HG02943 (cell line): ENCODE data around the gene RAD51B.

ENCODE experiments used
- ATAC-seq: cut with Tn5 transposase; IDR thresholded peaks from one replicate; pipeline ENCODE4 v1.9.1; 2021; ENCODE audit warnings: mild to moderate bottlenecking, low read depth, moderate library complexity; ENCODE audit not compliant: unreplicated experiment

Gene RAD51B

GRCh38 chr14:68625366-68626090 lies 805.9 kb downstream of the RAD51B start:
- ATAC-seq = no peak

- no peak for ATAC-seq
Observed at GRCh38 chr14:68626386-68626785, 806.8 kb downstream of the RAD51B start.

DNA sequence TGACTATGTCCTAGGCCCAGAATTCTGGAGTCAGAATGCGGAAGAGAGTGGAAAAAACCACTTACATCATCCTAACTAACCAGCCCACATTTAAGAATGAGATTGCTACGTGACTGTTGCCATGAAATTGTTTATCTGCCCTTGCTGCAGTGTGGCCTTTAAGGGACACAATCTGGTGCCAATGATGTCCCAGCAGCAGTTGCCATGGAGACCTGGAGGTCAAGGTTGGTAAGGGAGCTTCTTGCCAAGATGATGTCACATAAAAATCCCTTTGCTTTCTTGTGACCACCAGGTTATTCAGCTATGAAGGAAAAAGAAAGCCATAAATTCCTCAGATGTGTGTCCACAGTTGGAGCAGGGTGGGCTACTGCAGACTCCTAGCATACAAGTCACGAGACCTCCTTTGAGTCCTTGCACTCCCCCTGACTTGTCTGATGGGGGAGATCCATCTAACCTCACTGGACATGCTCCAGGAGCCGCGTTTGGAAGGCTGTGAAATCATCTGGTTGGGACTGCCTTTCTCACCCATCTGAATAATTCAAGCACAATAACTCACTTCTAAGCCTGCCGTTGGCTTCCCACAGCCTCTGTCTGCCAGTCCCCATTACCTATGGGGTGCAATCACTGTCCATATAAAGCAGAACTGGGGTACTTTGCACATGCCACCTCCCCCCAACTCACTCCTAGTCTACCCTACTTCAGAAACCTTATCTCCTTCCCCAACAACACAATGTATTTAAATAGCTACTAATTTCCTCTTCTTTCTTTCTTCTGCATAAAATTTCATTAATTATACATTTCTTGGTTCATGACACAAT lies 807.7 kb downstream of the RAD51B start:
- ATAC-seq = no peak

DNA sequence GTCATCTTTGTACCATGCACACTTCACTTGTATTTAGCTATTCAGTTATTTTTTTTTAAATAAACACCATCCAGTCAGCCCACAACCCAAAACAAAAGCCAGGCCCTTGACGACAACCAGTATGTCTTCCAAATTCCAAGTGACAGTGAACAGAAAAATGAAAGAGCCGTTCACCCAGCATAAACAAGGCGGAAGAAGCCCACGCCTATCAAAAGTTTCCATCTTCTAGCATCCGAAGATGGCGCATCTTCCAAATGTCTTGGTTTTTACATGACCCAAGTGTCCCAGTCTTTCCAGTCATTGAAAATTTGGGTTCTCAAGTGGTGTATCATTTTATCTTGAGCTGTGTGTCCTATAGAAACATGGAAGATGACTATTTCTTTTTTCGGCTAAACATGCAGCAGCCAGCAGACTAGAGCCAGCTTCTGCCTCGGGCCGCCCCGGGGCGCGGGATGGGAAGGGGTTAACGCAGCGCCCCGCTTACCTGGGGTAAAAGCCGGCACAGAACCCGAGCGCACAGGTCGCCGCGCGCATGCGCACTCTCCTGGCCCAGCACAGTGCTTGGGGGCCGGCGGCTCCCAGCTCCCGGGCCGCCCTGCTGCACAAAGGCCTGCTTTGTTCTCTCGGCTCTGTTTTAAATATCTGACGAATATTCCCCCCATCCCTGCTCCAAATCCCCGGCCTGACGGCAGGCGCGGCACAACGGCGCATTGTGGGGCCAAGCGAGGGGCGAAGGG lies 808.5 kb downstream of the RAD51B start:
- no peak for ATAC-seq

GRCh38 chr14:68628605-68629310 lies 809.2 kb downstream of the RAD51B start:
- no peak for ATAC-seq

DNA sequence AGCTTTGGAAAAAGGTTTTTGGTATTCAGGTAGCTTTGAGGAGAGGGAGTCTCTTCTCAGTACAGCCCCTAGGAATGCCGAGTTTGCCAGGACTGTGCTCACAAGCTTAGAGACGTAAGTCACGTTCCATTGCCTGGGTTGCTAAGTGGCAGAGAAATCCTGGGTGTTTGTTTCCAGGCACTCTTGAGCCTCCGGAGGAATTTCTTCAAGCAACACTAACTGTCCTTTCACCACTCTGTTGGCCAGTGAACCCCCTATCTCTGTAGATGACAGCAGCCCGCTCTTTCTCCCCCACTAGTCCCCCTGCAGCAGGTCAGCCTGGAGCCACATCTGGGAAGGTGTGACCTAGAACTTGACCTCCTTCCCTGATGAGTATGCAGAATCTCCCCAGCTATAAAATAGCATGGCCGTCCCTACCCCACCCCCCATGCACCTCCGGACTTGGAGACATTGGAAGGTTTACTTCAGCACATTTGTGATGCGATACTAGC lies 810.5 kb downstream of the RAD51B start:
- ATAC-seq = no peak

- no peak for ATAC-seq
Observed at GRCh38 chr14:68630611-68631393, 811.2 kb downstream of the RAD51B start.

DNA sequence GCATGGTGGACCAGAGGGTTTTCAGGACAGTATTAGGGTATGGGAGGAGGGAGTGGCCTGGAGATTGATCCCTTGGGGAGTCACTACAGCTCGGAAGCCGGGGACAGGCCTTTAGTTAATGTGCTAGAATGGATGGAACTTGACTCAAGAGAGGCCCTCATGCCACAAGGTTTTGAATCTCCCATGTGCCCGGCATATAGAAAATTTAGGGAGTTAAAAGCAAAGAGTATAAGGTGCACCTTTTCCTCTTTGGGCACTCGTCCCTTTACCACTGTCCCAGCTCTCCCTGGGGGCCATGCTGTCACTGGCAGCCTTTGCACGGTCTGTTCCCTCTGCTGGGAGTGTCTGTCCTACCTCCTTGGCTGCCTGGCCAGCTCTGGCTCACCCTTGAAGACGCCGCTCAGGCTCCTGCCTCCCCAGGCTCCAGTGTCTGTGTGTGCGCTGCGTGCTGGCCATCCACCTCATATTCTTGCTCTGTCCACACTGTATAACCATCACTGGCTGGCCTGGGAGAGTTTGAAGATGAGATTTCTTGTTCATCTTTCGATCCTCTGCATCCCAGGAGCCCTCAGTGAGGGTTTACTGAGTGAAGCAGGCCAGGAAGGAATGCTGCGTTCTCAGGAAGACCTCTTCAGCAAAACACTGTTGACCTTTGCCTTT lies 811.9 kb downstream of the RAD51B start:
- no peak for ATAC-seq

DNA sequence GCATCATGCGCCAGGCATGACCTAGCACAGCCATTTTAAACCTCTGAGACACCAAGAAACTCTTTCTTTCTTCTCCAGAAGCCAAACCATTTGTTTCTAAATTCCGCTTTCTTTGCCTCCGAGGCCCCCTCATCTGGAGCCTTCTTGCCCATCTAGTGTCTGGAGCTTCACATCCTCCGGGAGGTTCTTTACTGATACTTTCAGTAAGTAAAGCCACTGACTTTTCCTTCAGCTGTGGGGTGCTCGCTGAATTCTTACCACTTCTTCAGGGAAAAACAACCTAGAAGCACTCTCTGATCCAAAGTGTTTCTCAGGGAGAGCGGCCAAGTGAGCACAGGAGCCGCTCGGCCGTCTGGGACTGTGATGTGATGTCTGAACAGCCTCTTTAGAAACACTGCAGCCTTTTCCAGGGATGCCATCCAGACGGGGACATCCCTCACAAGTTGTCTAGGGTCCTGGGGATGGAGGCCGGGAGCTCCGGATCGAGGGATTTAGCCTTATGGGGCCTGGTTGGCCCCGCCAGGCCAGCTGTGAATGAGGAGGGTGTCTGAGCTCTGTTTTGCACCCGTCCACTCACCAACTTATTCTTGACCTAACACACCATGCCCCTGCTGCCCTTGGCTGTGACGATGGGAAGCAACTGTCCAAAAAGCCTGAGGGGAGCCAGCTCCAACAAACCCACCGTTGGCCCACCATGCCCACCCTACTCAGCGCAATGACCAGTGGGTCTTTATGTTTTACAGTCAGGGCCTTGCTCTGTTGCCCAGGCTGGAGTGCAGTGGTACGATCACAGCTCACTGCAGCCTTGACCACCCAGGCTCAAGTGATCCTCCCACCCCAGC lies 812.7 kb downstream of the RAD51B start:
- ATAC-seq = no peak

DNA sequence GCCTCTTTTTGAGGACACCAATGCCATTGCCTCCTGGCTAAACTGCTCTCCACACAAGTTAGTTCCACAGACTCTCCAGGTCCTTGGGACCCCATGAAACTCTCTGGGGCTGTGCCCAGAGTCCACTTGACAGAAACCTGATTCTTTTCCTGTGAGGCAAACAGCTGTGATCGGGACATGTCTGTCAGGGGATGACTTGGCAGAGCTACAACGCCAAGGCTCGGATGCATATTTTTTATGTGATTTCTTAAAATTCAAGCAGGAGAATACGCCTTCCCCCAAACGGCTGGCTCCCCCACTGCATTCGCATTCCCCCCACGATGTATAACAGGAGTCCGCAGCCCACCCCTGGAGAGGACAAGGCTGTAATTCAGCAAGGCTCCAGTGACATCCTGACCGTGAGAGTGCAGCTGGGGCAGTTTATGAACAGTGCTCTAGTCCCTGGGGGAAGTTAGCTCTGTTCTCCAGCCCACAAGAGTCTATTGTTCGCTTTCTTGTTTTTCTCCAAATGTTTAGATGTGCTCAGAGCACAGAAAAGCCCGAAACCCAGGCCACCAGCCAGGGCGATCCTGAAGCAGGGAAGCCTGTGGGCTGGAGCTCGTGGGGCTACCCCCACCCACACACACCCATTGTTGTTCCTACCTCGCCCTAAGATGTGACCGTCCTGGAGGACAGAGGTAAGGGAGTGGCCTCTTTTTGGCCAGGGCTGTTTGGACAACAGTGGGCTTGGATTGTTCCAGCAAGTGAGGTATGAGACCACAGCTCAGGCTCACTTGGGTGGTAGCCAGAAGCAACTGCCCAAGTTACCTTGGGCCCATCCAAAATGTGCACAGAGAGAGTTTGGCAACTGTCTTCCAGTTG lies 813.8 kb downstream of the RAD51B start:
- ATAC-seq = no peak

DNA sequence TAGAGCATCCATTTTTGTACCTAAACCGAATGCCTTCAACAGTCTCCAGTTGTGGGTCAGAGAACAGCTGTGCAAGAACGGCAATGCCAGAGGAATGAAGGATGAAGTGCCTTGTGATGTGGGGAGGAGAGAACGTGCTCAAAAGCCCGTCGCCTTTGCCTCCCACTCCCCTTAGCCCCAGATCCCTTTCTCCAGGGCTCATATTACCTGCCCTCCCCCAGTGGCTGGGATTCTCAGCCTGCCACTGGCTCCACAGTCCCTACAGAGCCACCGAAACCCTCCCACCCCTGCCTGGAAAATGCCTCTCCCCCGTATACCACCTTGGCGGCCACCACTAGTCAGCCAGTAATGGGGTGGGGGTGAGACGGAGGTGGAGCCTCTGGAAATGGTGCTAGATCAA lies 814.8 kb downstream of the RAD51B start:
- ATAC-seq = no peak

DNA sequence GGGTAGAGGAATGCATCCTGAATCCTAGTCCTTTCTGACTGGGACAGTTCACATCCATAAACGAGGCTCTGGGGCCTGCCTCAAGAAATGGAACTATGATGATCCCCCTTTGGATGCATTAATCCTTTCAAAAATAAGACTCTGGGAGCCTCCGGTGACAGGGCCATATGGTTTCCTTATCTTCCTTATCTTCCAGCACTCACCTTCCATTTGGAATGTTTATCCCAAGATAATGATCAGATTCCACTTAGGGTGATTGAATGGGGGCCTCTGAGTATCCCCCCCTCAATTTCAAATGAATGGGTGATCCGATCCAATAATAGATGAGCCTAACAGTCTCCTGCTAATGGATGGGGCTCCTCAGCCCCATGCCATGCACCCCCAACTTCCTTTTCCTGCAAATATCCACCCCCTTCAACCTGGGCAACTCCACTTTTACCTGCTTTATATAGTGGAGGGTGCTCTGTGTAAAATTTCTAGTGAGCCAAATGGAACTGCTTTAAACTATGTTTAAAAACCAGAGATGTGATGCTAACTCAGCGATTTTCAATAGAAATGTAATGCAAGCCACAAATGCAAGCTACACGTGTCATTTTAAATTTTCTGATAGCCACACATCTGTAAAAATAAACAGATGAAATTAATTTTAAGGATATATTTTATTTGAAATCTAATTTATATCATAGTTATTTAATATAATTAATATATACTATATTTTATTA lies 815.5 kb downstream of the RAD51B start:
- no peak for ATAC-seq

- ATAC-seq = no peak
Observed at GRCh38 chr14:68636597-68636996, 817.0 kb downstream of the RAD51B start.

DNA sequence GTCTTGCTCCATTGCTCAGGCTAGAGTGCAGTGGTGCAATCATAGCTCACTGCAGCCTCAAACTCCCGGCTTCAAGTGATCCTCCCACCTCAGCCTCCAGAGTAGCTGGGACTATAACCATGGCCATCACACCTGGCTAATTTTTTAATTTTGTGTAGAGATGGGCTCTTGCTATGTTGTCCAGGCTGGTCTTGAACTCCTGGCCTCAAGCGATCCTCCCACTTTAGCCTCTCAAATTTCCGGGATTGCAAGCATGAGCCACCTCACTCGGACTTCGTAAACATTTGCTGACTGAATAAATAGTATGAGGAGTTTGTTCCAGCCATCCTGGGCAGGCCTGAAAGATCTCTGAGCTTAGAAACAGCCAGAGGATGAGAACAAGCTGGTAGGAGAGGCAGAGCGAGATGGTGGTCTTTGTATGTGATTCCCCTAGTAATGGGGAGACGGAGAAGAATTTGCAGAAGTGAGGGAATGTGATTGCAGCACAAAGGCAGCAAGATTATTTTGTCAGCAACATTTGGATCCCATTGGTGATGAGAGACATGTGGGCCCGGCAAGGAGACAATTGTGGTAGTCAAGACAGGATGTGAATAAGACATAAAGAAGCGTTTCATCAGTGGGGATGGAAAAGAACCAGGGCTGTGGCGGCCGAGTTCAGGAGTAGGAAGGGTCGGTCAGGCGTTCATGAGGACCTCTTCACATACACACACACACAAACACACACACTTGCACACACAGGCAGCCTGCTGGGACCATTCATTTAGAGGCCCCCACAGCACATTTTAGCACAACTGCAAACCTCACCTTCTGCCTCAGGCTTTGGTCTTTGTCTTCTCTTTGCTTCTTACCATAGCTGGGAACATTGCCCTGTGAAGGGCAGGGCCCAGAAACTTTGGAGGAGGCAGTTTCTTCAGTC lies 817.8 kb downstream of the RAD51B start:
- ATAC-seq = no peak

GRCh38 chr14:68638141-68638999 lies 818.8 kb downstream of the RAD51B start:
- no peak for ATAC-seq
